Measurements from ENCODE around the gene DPAGT1. TPM values are rescaled to one million over a fixed set of nuclear protein-coding genes. Genes with fewer than 3 reads are reported as not detected.

Gene DPAGT1
- total RNA-seq, 6 experiments from 2014 or later: 40.5 to 52.5 (median 49.1) TPM

GRCh38 chr11:119051440-119052162 is 50.1 kb downstream of the DPAGT1 start:
- Mint-ChIP-seq H3K4me1 (ENCODE audit: low read depth) (peaks cover 17% of the 10 kb centered on the region), H3K9me3 (no peaks in the 10 kb centered on the region), H3K27me3 (ENCODE audit: insufficient read depth) (peaks cover 3% of the 10 kb centered on the region), H3K36me3 (ENCODE audit: low read depth) (peaks cover 57% of the 10 kb centered on the region), H3K27ac (no peak overlapping the region), H3K4me3 (no peak overlapping the region)
- no peak for DNase-seq
- no peak for TF ChIP-seq CTCF (IDR thresholded peaks at IDR 0.05)

GRCh38 chr11:119049081-119049480 is 52.6 kb downstream of the DPAGT1 start:
- Mint-ChIP-seq H3K9me3 (no peaks in the 10 kb centered on the region), H3K27me3 (ENCODE audit: insufficient read depth) (peaks cover 3% of the 10 kb centered on the region; the same call in 1 of the 2 replicates), H3K27ac (no peak overlapping the region), H3K4me3 (no peak overlapping the region), H3K4me1 (ENCODE audit: low read depth) (no peaks in the 10 kb centered on the region; the same call in 1 of the 2 replicates), H3K36me3 (ENCODE audit: low read depth) (peaks cover 58% of the 10 kb centered on the region)
- no peak for DNase-seq
- TF ChIP-seq CTCF (IDR thresholded peaks at IDR 0.05): no peak

GRCh38 chr11:119048644-119049043 is 53.0 kb downstream of the DPAGT1 start:
- Mint-ChIP-seq H3K27me3 (ENCODE audit: insufficient read depth) (peaks cover 3% of the 10 kb centered on the region; the same call in 1 of the 2 replicates), H3K9me3 (no peaks in the 10 kb centered on the region), H3K4me1 (ENCODE audit: low read depth) (no peaks in the 10 kb centered on the region; the same call in 1 of the 2 replicates), H3K4me3 (no peak overlapping the region), H3K36me3 (ENCODE audit: low read depth) (peaks cover 54% of the 10 kb centered on the region), H3K27ac (no peak overlapping the region; the same call in 1 of the 2 replicates)
- DNase-seq: no peak
- TF ChIP-seq CTCF (IDR thresholded peaks at IDR 0.05): no peak

GRCh38 chr11:119047205-119047604 is 54.4 kb downstream of the DPAGT1 start:
- Mint-ChIP-seq H3K4me1 (ENCODE audit: low read depth) (peaks cover under 1% of the 10 kb centered on the region), H3K36me3 (ENCODE audit: low read depth) (peaks cover 42% of the 10 kb centered on the region), H3K4me3 (no peak overlapping the region), H3K9me3 (no peaks in the 10 kb centered on the region), H3K27ac (no peak overlapping the region), H3K27me3 (ENCODE audit: insufficient read depth) (peaks cover 5% of the 10 kb centered on the region; the same call in 1 of the 2 replicates)
- DNase-seq: no peak
- TF ChIP-seq CTCF (IDR thresholded peaks at IDR 0.05): no peak

Other genes starting within 250 kb of the DPAGT1 start
- gene CXCR5, start 218.0 kb downstream of the DPAGT1 start, total RNA-seq (2021; fragmentation: NEBNext Ultra II Directional; extraction: Animal tissue kit (Norgen Biotek cat#: 25700)): under 1 TPM in 1 of 6 experiments, not detected in 5; 0.06 TPM
- gene BCL9L, start 175.9 kb downstream of the DPAGT1 start, total RNA-seq (2021; fragmentation: NEBNext Ultra II Directional; extraction: Animal tissue kit (Norgen Biotek cat#: 25700)): 100 to 1,000 TPM; 120 to 135 (median 127) TPM
- under 1 TPM in 4 of 6 experiments, not detected in 2; 0.19 to 0.83 (median 0.29) TPM for gene UPK2, start 145.6 kb downstream of the DPAGT1 start, total RNA-seq (2021; fragmentation: NEBNext Ultra II Directional; extraction: Animal tissue kit (Norgen Biotek cat#: 25700))
- not detected for gene FOXR1, start 130.1 kb downstream of the DPAGT1 start, total RNA-seq (2021; fragmentation: NEBNext Ultra II Directional; extraction: Animal tissue kit (Norgen Biotek cat#: 25700))
- gene CENATAC, start 103.7 kb downstream of the DPAGT1 start, total RNA-seq (2021; fragmentation: NEBNext Ultra II Directional; extraction: Animal tissue kit (Norgen Biotek cat#: 25700)): 10 to 100 TPM; 15.5 to 19.1 (median 17.0) TPM
- gene RPS25, start 83.5 kb downstream of the DPAGT1 start, total RNA-seq (2021; fragmentation: NEBNext Ultra II Directional; extraction: Animal tissue kit (Norgen Biotek cat#: 25700)): 100 to 1,000 TPM; 699 to 981 (median 857) TPM
- gene TRAPPC4, start 83.1 kb downstream of the DPAGT1 start, total RNA-seq (2021; fragmentation: NEBNext Ultra II Directional; extraction: Animal tissue kit (Norgen Biotek cat#: 25700)): 10 to 100 TPM; 71.7 to 92.6 (median 81.4) TPM
- gene SLC37A4, start 71.0 kb downstream of the DPAGT1 start, total RNA-seq (2021; fragmentation: NEBNext Ultra II Directional; extraction: Animal tissue kit (Norgen Biotek cat#: 25700)): 10 to 100 TPM in 3 of 6 experiments, 1 to 10 TPM in 3; 7.1 to 12.0 (median 10.3) TPM
- gene HYOU1, start 44.6 kb downstream of the DPAGT1 start, total RNA-seq (2021; fragmentation: NEBNext Ultra II Directional; extraction: Animal tissue kit (Norgen Biotek cat#: 25700)): 100 to 1,000 TPM; 141 to 180 (median 163) TPM
- gene VPS11, start 34.0 kb downstream of the DPAGT1 start, total RNA-seq (2021; fragmentation: NEBNext Ultra II Directional; extraction: Animal tissue kit (Norgen Biotek cat#: 25700)): 10 to 100 TPM; 27.4 to 31.4 (median 27.8) TPM
- 10 to 100 TPM; 31.1 to 45.6 (median 41.9) TPM for gene HMBS, start 17.0 kb downstream of the DPAGT1 start, total RNA-seq (2021; fragmentation: NEBNext Ultra II Directional; extraction: Animal tissue kit (Norgen Biotek cat#: 25700))
- gene C2CD2L, start 5.5 kb upstream of the DPAGT1 start, total RNA-seq (2021; fragmentation: NEBNext Ultra II Directional; extraction: Animal tissue kit (Norgen Biotek cat#: 25700)): 10 to 100 TPM; 10.0 to 13.5 (median 10.8) TPM
- gene HINFP, start 19.7 kb upstream of the DPAGT1 start, total RNA-seq (2021; fragmentation: NEBNext Ultra II Directional; extraction: Animal tissue kit (Norgen Biotek cat#: 25700)): 10 to 100 TPM in 4 of 6 experiments, 1 to 10 TPM in 2; 9.9 to 13.4 (median 11.3) TPM
- under 1 TPM; 0.05 to 0.50 (median 0.18) TPM for gene ABCG4, start 47.2 kb upstream of the DPAGT1 start, total RNA-seq (2021; fragmentation: NEBNext Ultra II Directional; extraction: Animal tissue kit (Norgen Biotek cat#: 25700))
- 10 to 100 TPM; 11.8 to 14.5 (median 12.9) TPM for gene NLRX1, start 66.9 kb upstream of the DPAGT1 start, total RNA-seq (2021; fragmentation: NEBNext Ultra II Directional; extraction: Animal tissue kit (Norgen Biotek cat#: 25700))
- gene NHERF4, start 83.6 kb upstream of the DPAGT1 start, total RNA-seq (2021; fragmentation: NEBNext Ultra II Directional; extraction: Animal tissue kit (Norgen Biotek cat#: 25700)): not detected
- gene CBL, start 104.5 kb upstream of the DPAGT1 start, total RNA-seq (2021; fragmentation: NEBNext Ultra II Directional; extraction: Animal tissue kit (Norgen Biotek cat#: 25700)): 10 to 100 TPM; 24.2 to 31.2 (median 26.1) TPM
- 1 to 10 TPM; 1.8 to 7.7 (median 6.9) TPM for gene MCAM, start 215.3 kb upstream of the DPAGT1 start, total RNA-seq (2021; fragmentation: NEBNext Ultra II Directional; extraction: Animal tissue kit (Norgen Biotek cat#: 25700))
- 10 to 100 TPM; 48.6 to 63.5 (median 52.7) TPM for gene RNF26, start 232.7 kb upstream of the DPAGT1 start, total RNA-seq (2021; fragmentation: NEBNext Ultra II Directional; extraction: Animal tissue kit (Norgen Biotek cat#: 25700))
- 10 to 100 TPM in 5 of 6 experiments, 1 to 10 TPM in 1; 8.2 to 16.1 (median 15.1) TPM for gene C1QTNF5, start 239.0 kb upstream of the DPAGT1 start, total RNA-seq (2021; fragmentation: NEBNext Ultra II Directional; extraction: Animal tissue kit (Norgen Biotek cat#: 25700))
- gene MFRP, start 244.9 kb upstream of the DPAGT1 start, total RNA-seq (2021; fragmentation: NEBNext Ultra II Directional; extraction: Animal tissue kit (Norgen Biotek cat#: 25700)): not detected

Data from HFFc6 (cell line).